C4-2B (cell line): Measurements from ENCODE around the gene RALGAPA2.

Experiments used
- H3K27ac ChIP-seq: fragments of 450-650 bp; 2 replicates; pipeline ENCODE4 v1.5.1; 2017
- CTCF ChIP-seq: fragments of 450-650 bp; conservative IDR thresholded peaks from 2 replicates; pipeline ENCODE4 v1.5.1; 2017; ENCODE audit warnings: mild to moderate bottlenecking
- ZFX ChIP-seq: fragments of 450-650 bp; IDR thresholded peaks from 2 replicates; pipeline ENCODE4 v1.6.1; 2017

The RALGAPA2 gene

GRCh38 chr20:20573797-20574196 lies 138.6 kb downstream of the RALGAPA2 start:
- H3K27ac ChIP-seq = no peak overlapping the region
- no peak for TF ChIP-seq CTCF
- no peak for TF ChIP-seq ZFX

GRCh38 chr20:20571068-20571780 lies 141.2 kb downstream of the RALGAPA2 start:
- TF ChIP-seq CTCF (0 out of 2 replicates have a peak, but pooled peaks have one; percentile 3), ZFX (no peak)
- H3K27ac ChIP-seq = no peak overlapping the region

GRCh38 chr20:20568604-20569205 lies 143.7 kb downstream of the RALGAPA2 start:
- TF ChIP-seq ZFX = no peak
- peak; percentile 85 for TF ChIP-seq CTCF
- H3K27ac ChIP-seq = no peak overlapping the region

- no peak overlapping the region for H3K27ac ChIP-seq
- TF ChIP-seq ZFX = no peak
- TF ChIP-seq CTCF = no peak
These were observed 144.7 kb downstream of the RALGAPA2 start for GRCh38 chr20:20567712-20568111.

GRCh38 chr20:20566516-20566915 lies 145.9 kb downstream of the RALGAPA2 start:
- no peak overlapping the region for H3K27ac ChIP-seq
- no peak for TF ChIP-seq ZFX
- TF ChIP-seq CTCF = no peak

- H3K27ac ChIP-seq = no peak overlapping the region
- no peak for TF ChIP-seq ZFX
- no peak for TF ChIP-seq CTCF
These were observed 148.2 kb downstream of the RALGAPA2 start for GRCh38 chr20:20564279-20564678.

GRCh38 chr20:20562507-20562906 lies 149.9 kb downstream of the RALGAPA2 start:
- H3K27ac ChIP-seq = no peak overlapping the region

More at GRCh38 chr20:20562507-20562906, 149.9 kb downstream of the RALGAPA2 start:
- no peak for TF ChIP-seq ZFX
- no peak for TF ChIP-seq CTCF
